Smooth muscle cell (in vitro differentiated cells): ENCODE data around the gene DCLK1. TPM values are rescaled to one million over a fixed set of nuclear protein-coding genes. Genes with fewer than 3 reads are reported as not detected.

ENCODE experiments used
- DNase-seq: peaks from one replicate; lab custom pipeline; 2025; ENCODE audit not compliant: unreplicated experiment; lab: John Stamatoyannopoulos, UW
- H2AFZ ChIP-seq: fragments of 200-600 bp; sonication (generic); 2 replicates; pipeline ENCODE4 v1.6.0; 2016; ENCODE audit warnings: antibody characterized with exemption, low read depth, mild to moderate bottlenecking
- H3F3A ChIP-seq: fragments of 200-600 bp; sonication (generic); 2 replicates; pipeline ENCODE4 v1.6.0; 2017; ENCODE audit warnings: antibody characterized with exemption, low read depth
- H3K27ac ChIP-seq: fragments of 200-600 bp; sonication (generic); 2 replicates; pipeline ENCODE4 v1.5.1; 2016; ENCODE audit warnings: low read depth, mild to moderate bottlenecking
- H3K27me3 ChIP-seq: fragments of 200-600 bp; sonication (generic); 2 replicates; pipeline ENCODE4 v1.6.1; 2016; ENCODE audit warnings: low read depth, mild to moderate bottlenecking
- H3K36me3 ChIP-seq: fragments of 200-600 bp; sonication (generic); 2 replicates; pipeline ENCODE4 v1.5.1; 2016; ENCODE audit warnings: low read depth
- H3K4me1 ChIP-seq: fragments of 200-600 bp; sonication (generic); 2 replicates; pipeline ENCODE4 v1.5.1; 2016; ENCODE audit warnings: low read depth
- H3K4me2 ChIP-seq: fragments of 200-600 bp; sonication (generic); 2 replicates; pipeline ENCODE4 v1.6.0; 2016; ENCODE audit warnings: mild to moderate bottlenecking
- H3K4me3 ChIP-seq: fragments of 200-600 bp; sonication (generic); 2 replicates; pipeline ENCODE4 v1.5.1; 2016; ENCODE audit warnings: mild to moderate bottlenecking
- H3K79me2 ChIP-seq: fragments of 200-600 bp; sonication (generic); 2 replicates; pipeline ENCODE4 v1.6.0; 2016; ENCODE audit warnings: low read depth, mild to moderate bottlenecking
- H3K9ac ChIP-seq: fragments of 200-600 bp; sonication (generic); 2 replicates; pipeline ENCODE4 v1.6.0; 2016; ENCODE audit warnings: low read depth
- H3K9me3 ChIP-seq: fragments of 200-600 bp; sonication (generic); replicated peaks from 2 replicates; pipeline ENCODE4 v1.5.1; 2016; ENCODE audit warnings: low read depth
- H4K20me1 ChIP-seq: fragments of 200-600 bp; sonication (generic); 2 replicates; pipeline ENCODE4 v1.6.0; 2016; ENCODE audit warnings: low read depth
- CTCF ChIP-seq: fragments of 200-600 bp; sonication (generic); IDR thresholded peaks from 2 replicates; pipeline ENCODE4 v1.5.1; 2017; ENCODE audit warnings: borderline replicate concordance, mild to moderate bottlenecking, antibody characterized with exemption; ENCODE audit not compliant: insufficient read depth, poor library complexity, severe bottlenecking
- WGBS: methylation state at CpG from one replicate; pipeline ENCODE4 v1.1.7; 2016; ENCODE audit warnings: low lambda C conversion rate; 5-methylcytosine and 5-hydroxymethylcytosine counted together
- polyA plus RNA-seq: library from polyadenylated mRNA; unstranded; fragments of >200 nt; fragmentation: Nextera tagmentation; extraction: Ambion mirVana; gene quantifications from 2 replicates; pipeline ENCODE4 v1.2.1, GENCODE V29; 2016
- total RNA-seq: library from RNA; depleted of rRNA; stranded (reverse); fragments of >200 nt; gene quantifications from 2 replicates; pipeline ENCODE4 v1.2.3, GENCODE V29; 2014

DCLK1 gene
- total and polyA plus RNA-seq, 2 experiments from 2014 or later = 0.72 TPM; not detected in 1

- no peak for DNase-seq
- Histone ChIP-seq H3K79me2 (no peaks in the 10 kb centered on the region), H2AFZ (no peak overlapping the region), H3K36me3 (no peaks in the 10 kb centered on the region), H4K20me1 (no peaks in the 10 kb centered on the region), H3K9me3 (no peaks in the 10 kb centered on the region), H3K4me2 (no peak overlapping the region), H3K9ac (no peak overlapping the region), H3K27ac (no peak overlapping the region), H3K27me3 (no peaks in the 10 kb centered on the region), H3K4me3 (no peak overlapping the region), H3K4me1 (no peaks in the 10 kb centered on the region), H3F3A (no peaks in the 10 kb centered on the region)
- 89% methylated on average over 5 of the region's 5 CpGs for WGBS
- TF ChIP-seq CTCF = peak; percentile 31
Measured at GRCh38 chr13:35961461-35962220, 169.5 kb downstream of the DCLK1 start.

GRCh38 chr13:35961002-35961401, 170.2 kb downstream of the DCLK1 start:
- Histone ChIP-seq H3K4me2 (no peak overlapping the region), H3K27ac (no peak overlapping the region), H3K27me3 (peaks cover under 1% of the 10 kb centered on the region), H3K4me3 (no peak overlapping the region), H3K79me2 (no peaks in the 10 kb centered on the region), H3K36me3 (no peaks in the 10 kb centered on the region), H4K20me1 (no peaks in the 10 kb centered on the region), H3K4me1 (no peaks in the 10 kb centered on the region), H3K9ac (no peak overlapping the region), H2AFZ (no peak overlapping the region), H3F3A (no peaks in the 10 kb centered on the region), H3K9me3 (no peaks in the 10 kb centered on the region)
- TF ChIP-seq CTCF = no peak
- no peak for DNase-seq

DNA sequence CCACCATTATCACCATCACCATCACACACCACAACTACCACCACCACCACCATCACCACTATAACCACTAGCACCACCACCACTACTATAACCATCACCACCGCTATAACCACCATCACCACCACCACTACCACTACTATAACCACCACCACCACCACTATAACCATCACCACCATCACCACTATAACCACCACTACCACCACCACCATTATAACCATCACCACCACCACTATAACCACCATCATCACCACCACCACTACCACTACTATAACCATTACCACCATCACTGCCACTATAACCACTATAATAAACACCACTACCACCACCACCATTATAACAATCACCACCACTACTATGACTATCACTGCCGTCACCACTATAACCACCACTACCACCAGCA, 173.2 kb downstream of the DCLK1 start:
- H3K9ac ChIP-seq = no peak overlapping the region
- no peak overlapping the region for H3K27ac ChIP-seq
- H3K79me2 ChIP-seq = no peaks in the 10 kb centered on the region
- H3F3A ChIP-seq = no peaks in the 10 kb centered on the region
- H3K4me3 ChIP-seq = no peak overlapping the region
- no peak overlapping the region for H3K4me2 ChIP-seq
- no peaks in the 10 kb centered on the region for H3K4me1 ChIP-seq
- WGBS = 90% methylated on average over 2 of the region's 2 CpGs
- no peaks in the 10 kb centered on the region for H3K9me3 ChIP-seq
- no peaks in the 10 kb centered on the region for H3K36me3 ChIP-seq
- no peak for DNase-seq
- H2AFZ ChIP-seq = no peak overlapping the region
- no peak for TF ChIP-seq CTCF
- no peaks in the 10 kb centered on the region for H4K20me1 ChIP-seq
- H3K27me3 ChIP-seq = peaks cover 3% of the 10 kb centered on the region

DNA sequence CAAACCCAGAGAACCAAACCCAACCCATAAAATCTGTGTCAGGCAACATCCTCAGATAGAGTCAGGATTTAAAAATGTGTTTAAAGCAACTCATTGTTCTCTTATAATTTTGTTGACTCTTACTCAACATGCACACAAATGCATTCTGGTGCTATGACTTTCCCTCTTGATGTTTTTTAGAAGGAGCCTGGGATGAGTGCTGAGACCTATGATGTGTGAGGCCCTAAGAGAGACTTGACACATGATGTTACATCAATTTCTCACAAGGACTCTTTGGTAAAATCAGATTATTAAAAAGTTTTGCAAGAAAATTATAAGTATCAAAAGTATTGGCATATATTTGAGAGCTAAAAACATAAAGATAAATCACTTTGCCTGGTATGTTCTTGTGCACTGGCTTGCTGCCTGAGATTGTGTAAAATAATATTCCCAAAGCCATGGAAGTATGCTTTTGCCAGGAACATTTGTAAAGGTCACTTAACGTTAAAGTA, 173.9 kb downstream of the DCLK1 start:
- DNase-seq = no peak
- no peak overlapping the region for H3K4me2 ChIP-seq
- no peak overlapping the region for H3K9ac ChIP-seq

More for the DNA sequence above, 173.9 kb downstream of the DCLK1 start:
- no peak overlapping the region for H3K4me3 ChIP-seq
- H2AFZ ChIP-seq = no peak overlapping the region
- H3K27ac ChIP-seq = no peak overlapping the region
- H3K79me2 ChIP-seq = no peaks in the 10 kb centered on the region
- TF ChIP-seq CTCF = no peak
- H3F3A ChIP-seq = peaks cover 2% of the 10 kb centered on the region
- no peaks in the 10 kb centered on the region for H4K20me1 ChIP-seq
- H3K9me3 ChIP-seq = no peaks in the 10 kb centered on the region
- H3K36me3 ChIP-seq = no peaks in the 10 kb centered on the region
- peaks cover 3% of the 10 kb centered on the region for H3K27me3 ChIP-seq
- H3K4me1 ChIP-seq = no peaks in the 10 kb centered on the region
- WGBS = 94% methylated on average over 1 of the region's 1 CpG
